ENCODE results near the gene DDN.

DDN gene

DNA sequence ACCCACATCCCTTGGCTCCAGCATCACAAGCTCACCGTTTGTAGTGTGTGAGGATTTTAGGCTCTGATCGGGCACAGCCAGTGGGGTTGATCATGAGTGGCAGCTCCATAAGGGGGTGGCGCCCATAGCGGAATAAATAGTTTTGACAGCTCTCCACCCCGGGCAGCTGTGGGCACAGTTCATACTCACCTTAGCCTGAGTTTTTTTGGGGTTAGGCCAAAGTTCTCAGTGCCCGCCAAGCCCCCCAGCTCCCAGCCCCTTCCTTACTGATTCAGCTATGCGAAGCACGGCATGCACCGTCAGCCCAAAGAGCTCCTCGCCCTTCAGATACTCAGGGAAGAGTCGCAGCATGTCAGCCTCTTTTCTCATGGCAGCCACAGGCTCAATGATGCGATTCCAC, 25.4 kb upstream of the DDN start:
- no peak overlapping the region for H3K4me3 Mint-ChIP-seq
- no peak overlapping the region for H3K27ac Mint-ChIP-seq
- H3K36me3 Mint-ChIP-seq (ENCODE audit: low read depth), result peaks cover 48% of the 10 kb centered on the region
- no peaks in the 10 kb centered on the region for H3K27me3 Mint-ChIP-seq
- peaks cover 5% of the 10 kb centered on the region for H3K4me1 Mint-ChIP-seq (ENCODE audit: low read depth)
- no peaks in the 10 kb centered on the region for H3K9me3 Mint-ChIP-seq

- Mint-ChIP-seq H3K9me3 (no peaks in the 10 kb centered on the region), H3K4me1 (ENCODE audit: low read depth) (peaks cover 12% of the 10 kb centered on the region), H3K27ac (no peak overlapping the region), H3K4me3 (no peak overlapping the region), H3K27me3 (no peaks in the 10 kb centered on the region), H3K36me3 (ENCODE audit: low read depth) (peaks cover 42% of the 10 kb centered on the region)
Observed at GRCh38 chr12:49023812-49024211, 24.6 kb upstream of the DDN start.

DNA sequence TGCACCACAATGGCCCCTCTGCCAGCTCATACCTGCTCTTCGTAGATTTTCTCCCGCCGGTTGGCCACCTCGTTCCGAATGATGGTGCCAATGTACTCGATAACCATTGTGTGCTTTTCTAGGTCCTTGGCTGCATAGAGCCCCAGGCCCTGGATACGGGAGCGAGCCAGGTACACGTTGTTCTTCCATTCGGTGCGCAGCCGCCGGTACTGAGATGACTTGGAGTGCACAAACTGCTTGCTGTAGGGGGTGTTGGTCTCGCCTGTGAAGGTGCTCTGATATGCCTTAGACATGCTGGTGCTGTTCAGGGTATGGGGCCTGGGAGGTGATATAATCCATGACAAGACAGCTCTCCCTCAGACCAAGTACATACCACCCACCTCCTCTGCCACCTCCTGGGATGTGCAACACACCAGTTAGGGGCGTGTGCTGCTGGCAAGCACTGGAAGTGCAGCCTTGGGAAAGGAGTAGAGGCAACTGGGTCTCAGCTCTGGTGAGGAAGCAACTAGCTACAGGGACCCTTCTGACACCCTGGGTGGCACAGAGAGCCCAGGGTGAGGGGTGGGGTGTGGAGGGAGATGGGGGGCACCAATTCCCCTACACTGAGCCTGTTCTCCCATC, 23.5 kb upstream of the DDN start:
- Mint-ChIP-seq H3K4me3 (no peak overlapping the region), H3K9me3 (no peaks in the 10 kb centered on the region), H3K4me1 (ENCODE audit: low read depth) (peaks cover 19% of the 10 kb centered on the region), H3K36me3 (ENCODE audit: low read depth) (peaks cover 31% of the 10 kb centered on the region), H3K27ac (no peak overlapping the region), H3K27me3 (no peaks in the 10 kb centered on the region)

DNA sequence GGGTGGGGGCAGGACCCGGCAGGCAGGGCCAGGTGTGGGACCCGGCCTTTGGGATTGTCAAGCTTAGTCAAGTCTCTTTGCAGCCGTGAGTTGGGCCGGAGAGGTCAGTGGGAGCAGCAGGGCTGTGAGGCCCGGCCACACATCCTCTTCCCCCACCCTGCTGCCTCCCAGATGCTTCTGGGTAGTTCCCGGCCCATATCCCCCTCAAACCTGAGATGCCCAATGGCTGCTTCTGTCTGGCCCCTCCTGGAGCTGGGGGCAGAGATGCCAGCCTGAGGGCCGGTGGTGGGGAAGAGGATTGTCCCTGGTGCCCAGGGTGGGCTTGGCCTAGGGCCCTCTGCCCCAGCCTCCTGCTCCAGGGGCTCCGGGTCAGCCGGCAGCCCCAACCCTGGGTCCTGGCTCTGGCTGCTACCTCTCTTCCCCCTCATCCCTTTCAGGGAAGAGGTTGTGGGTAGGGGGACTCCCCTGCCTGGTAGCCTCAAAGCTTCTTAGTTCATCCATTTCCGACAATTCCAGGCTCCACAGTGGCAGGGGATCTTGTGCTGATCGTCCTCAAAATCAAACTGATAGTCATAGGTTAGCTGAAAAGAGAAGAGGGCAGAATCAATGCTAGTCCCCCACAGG, 22.2 kb upstream of the DDN start:
- no peaks in the 10 kb centered on the region for H3K27me3 Mint-ChIP-seq
- no peaks in the 10 kb centered on the region for H3K9me3 Mint-ChIP-seq
- peaks cover 32% of the 10 kb centered on the region for H3K4me1 Mint-ChIP-seq (ENCODE audit: low read depth)
- H3K27ac Mint-ChIP-seq, result no peak overlapping the region
- peaks cover 28% of the 10 kb centered on the region for H3K36me3 Mint-ChIP-seq (ENCODE audit: low read depth)
- no peak overlapping the region for H3K4me3 Mint-ChIP-seq

DNA sequence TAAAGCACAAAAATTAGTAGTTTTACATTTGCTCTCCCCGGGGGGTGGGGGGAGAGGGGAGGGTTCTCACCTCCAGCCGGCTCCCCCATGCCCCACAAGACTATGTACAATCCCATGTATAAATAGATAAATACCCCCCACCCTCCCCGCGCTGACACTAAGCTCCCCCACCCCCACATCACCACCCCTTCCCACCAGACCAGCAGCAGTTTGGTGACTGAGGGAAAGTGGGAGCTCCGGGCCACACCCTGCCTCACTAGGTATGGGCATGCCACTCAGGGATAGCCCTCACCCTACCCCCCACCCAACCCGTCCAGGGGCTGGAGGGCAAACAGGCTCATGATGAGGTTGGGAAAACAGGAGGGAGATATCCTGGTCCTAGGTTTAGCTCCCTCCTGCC, 21.3 kb upstream of the DDN start:
- no peak overlapping the region for H3K4me3 Mint-ChIP-seq
- H3K27ac Mint-ChIP-seq, result no peak overlapping the region
- no peaks in the 10 kb centered on the region for H3K9me3 Mint-ChIP-seq
- peaks cover 27% of the 10 kb centered on the region for H3K36me3 Mint-ChIP-seq (ENCODE audit: low read depth)
- H3K4me1 Mint-ChIP-seq (ENCODE audit: low read depth), result peaks cover 38% of the 10 kb centered on the region
- no peaks in the 10 kb centered on the region for H3K27me3 Mint-ChIP-seq

DNA sequence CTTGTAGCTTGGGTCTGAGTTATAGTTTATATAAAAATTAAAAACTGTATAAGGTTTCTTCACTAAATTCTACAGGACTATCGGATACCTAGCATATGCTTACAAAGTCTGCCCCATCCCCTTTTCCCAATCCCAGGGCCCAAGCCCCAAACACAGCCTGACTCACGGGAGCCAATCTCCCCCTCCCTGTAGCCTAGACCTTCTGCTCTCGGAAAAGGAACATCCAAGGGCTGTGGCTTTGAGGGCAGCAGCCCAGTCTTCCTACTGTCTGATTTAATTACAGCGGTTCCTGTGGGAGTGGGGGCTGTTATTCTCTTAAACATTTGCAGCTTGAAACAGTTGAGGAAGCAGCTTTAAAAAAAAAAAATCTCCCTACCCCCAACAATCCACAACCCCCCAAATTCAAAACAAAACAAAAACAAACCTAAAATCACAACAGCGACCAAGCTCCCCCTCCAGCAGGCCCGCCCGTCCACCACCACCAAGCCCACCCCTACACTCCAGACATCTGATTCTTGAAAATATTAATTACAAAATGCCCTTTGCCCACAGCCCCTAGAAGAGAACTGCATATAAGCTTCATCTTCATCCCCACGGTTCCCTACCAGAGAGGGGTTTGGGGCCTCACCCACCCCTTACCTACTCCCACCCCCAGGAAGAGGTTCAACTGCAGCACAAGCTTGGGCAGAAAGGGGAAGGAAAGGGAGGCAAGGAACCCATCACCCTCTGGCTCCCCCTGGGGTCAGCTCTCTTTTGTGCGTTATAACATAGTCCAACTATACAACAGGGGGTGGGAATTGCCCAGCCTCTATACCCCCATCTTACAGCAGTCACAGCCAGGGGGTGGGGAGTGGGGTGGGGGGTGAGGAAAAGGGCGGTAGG, 20.5 kb upstream of the DDN start:
- peaks cover 30% of the 10 kb centered on the region for H3K36me3 Mint-ChIP-seq (ENCODE audit: low read depth)
- H3K27ac Mint-ChIP-seq, result peak overlapping the region; percentile 97
- H3K4me3 Mint-ChIP-seq, result peak overlapping the region; percentile 91
- H3K4me1 Mint-ChIP-seq (ENCODE audit: low read depth), result peaks cover 42% of the 10 kb centered on the region
- H3K27me3 Mint-ChIP-seq, result no peaks in the 10 kb centered on the region
- H3K9me3 Mint-ChIP-seq, result no peaks in the 10 kb centered on the region

DNA sequence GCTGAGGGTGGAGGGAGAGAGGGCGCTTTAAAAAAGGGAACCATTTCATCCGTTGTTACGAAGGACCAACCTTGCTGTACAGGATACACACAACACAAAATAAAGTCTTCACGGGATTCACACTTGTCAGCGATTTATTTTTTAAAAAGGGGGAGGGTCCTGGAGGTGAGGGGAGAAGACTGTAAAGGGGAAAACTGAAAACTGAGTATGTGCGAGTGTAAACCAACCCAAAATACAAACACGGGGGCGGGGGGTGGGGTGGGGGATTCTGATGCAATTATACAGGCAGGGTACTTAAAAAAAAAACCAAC, 19.9 kb upstream of the DDN start:
- H3K4me3 Mint-ChIP-seq, result peak overlapping the region; percentile 91
- H3K9me3 Mint-ChIP-seq, result no peaks in the 10 kb centered on the region
- peaks cover 30% of the 10 kb centered on the region for H3K36me3 Mint-ChIP-seq (ENCODE audit: low read depth)
- H3K4me1 Mint-ChIP-seq (ENCODE audit: low read depth), result peaks cover 42% of the 10 kb centered on the region
- H3K27ac Mint-ChIP-seq, result peak overlapping the region; percentile 97
- H3K27me3 Mint-ChIP-seq, result no peaks in the 10 kb centered on the region

DNA sequence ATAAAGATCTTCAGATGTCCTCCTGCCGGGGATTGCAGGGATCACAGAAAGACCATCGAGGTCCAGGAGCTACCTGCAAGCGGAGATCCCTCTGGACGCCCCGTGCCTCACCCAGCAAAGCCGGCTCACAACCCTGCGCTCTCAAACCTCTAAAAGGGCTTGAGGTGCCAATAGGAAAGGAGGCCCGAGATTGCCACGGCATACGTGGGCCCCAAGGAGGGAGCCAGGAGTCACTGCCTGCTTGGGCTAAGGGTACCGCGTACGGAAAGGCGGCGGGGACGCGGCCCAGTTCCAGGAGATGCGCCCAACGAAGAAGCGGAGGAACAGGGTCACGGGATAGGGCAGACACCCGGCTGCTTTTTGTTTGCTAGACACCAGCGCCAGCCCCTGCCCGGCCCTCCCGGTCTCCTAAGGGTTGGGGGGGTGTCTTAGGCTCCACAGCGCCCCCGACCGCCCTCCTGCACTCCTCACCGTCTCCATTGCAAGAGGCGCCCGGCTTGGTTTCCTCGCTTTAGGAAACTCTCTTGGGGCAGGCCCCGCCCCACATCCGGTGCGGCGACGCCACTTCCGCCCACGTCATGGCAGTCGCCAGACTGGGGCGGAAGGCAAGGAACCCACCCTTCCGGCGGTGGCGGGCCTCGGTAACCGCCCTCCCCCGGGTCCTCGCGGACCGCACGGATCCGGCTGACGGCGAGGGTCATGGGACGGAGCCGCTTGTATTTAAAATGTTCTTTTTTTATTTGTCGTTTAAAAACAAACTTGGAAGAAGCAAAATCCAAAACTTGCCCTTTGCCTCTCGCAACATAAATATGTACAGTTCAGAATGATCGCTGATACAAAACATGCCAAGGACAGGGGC, 19.3 kb upstream of the DDN start, which contains the start of gene PRKAG1:
TSS of gene PRKAG1 (minus strand) at position 516 of the 859 bp plus-strand sequence. CDS start at position 480, 36 bp downstream.
- H3K4me1 Mint-ChIP-seq (ENCODE audit: low read depth), result peaks cover 42% of the 10 kb centered on the region
- H3K27ac Mint-ChIP-seq, result peak within 1 kb of the TSS; percentile 97
- H3K27me3 Mint-ChIP-seq, result no peaks in the 10 kb centered on the region
- peak within 1 kb of the TSS; percentile 91 for H3K4me3 Mint-ChIP-seq
- peaks cover 30% of the 10 kb centered on the region for H3K36me3 Mint-ChIP-seq (ENCODE audit: low read depth)
- H3K9me3 Mint-ChIP-seq, result no peaks in the 10 kb centered on the region

GRCh38 chr12:49017891-49018260, 18.7 kb upstream of the DDN start:
- Mint-ChIP-seq H3K4me1 (ENCODE audit: low read depth) (peaks cover 42% of the 10 kb centered on the region), H3K27me3 (no peaks in the 10 kb centered on the region), H3K27ac (peak overlapping the region; percentile 97), H3K4me3 (peak overlapping the region; percentile 91), H3K36me3 (ENCODE audit: low read depth) (peaks cover 34% of the 10 kb centered on the region), H3K9me3 (no peaks in the 10 kb centered on the region)

DNA sequence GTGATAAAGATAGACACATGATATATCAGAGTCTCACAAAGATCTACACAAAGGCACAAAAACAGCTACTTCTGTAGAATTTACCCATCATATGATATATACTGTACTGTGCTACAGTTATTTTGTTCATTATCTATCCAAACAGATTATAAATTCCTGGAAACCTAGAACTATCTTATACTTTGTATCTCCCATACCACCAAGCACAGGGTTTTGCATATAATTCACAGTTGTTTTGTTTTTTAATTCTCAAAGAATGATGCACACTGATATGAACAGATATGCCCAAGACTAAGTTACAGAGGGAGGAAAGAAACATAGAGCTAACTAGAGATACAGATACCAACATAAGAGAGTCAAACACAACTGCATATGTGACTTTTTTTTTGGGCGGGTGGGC, 16.0 kb upstream of the DDN start:
- no peak overlapping the region for H3K4me3 Mint-ChIP-seq
- no peaks in the 10 kb centered on the region for H3K27me3 Mint-ChIP-seq
- peaks cover 42% of the 10 kb centered on the region for H3K4me1 Mint-ChIP-seq (ENCODE audit: low read depth)
- no peaks in the 10 kb centered on the region for H3K9me3 Mint-ChIP-seq
- no peak overlapping the region for H3K27ac Mint-ChIP-seq
- H3K36me3 Mint-ChIP-seq (ENCODE audit: low read depth), result peaks cover 45% of the 10 kb centered on the region

DNA sequence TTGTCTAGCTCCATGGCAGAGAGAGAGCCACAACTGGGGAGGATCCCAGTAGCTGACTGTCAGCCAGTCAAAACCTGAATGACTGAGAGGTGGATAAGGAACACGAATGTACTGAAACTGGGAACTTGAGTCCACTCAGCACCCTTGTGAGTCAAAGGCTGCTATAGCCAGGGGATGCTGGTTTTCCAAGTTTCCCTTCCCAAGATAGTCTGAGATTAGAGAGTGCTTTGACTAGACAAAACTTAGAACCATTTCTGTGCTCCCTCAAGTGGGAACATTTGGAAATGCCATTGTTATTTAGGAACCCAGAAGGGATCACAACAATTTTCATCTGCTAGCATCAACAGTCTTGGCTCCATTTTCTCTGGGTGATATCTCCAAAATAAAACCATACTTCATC, 15.4 kb upstream of the DDN start:
- peaks cover 38% of the 10 kb centered on the region for H3K4me1 Mint-ChIP-seq (ENCODE audit: low read depth)
- H3K36me3 Mint-ChIP-seq (ENCODE audit: low read depth), result peaks cover 50% of the 10 kb centered on the region
- no peak overlapping the region for H3K27ac Mint-ChIP-seq
- no peak overlapping the region for H3K4me3 Mint-ChIP-seq
- no peaks in the 10 kb centered on the region for H3K9me3 Mint-ChIP-seq
- H3K27me3 Mint-ChIP-seq, result no peaks in the 10 kb centered on the region

DNA sequence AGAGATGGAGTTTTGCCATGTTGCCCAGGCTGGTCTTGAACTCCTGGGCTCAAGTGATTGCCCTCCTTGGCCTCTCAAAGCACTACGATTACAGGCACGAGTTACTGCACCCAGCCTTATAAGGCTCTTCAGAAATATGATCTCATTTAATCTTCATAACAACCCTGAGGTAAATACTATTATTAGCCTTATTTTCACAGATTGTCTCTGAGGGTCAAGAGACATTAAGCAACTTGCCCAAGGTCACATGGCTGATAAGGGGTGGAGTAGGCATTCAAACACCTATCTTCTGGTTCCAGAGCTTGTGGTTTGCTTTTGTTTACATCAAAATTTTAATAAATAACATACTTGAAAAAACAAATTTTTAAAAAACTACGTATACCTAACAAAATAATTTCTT, 14.3 kb upstream of the DDN start:
- H3K4me3 Mint-ChIP-seq, result no peak overlapping the region
- peaks cover 60% of the 10 kb centered on the region for H3K36me3 Mint-ChIP-seq (ENCODE audit: low read depth)
- no peak overlapping the region for H3K27ac Mint-ChIP-seq
- H3K4me1 Mint-ChIP-seq (ENCODE audit: low read depth), result peaks cover 29% of the 10 kb centered on the region
- no peaks in the 10 kb centered on the region for H3K9me3 Mint-ChIP-seq
- H3K27me3 Mint-ChIP-seq, result no peaks in the 10 kb centered on the region

GRCh38 chr12:49012739-49013138, 13.6 kb upstream of the DDN start:
- Mint-ChIP-seq H3K9me3 (no peaks in the 10 kb centered on the region), H3K27ac (no peak overlapping the region), H3K36me3 (ENCODE audit: low read depth) (peaks cover 67% of the 10 kb centered on the region), H3K4me1 (ENCODE audit: low read depth) (peaks cover 24% of the 10 kb centered on the region), H3K27me3 (no peaks in the 10 kb centered on the region), H3K4me3 (no peak overlapping the region)

- Mint-ChIP-seq H3K27me3 (no peaks in the 10 kb centered on the region), H3K4me1 (ENCODE audit: low read depth) (peaks cover 3% of the 10 kb centered on the region), H3K9me3 (no peaks in the 10 kb centered on the region), H3K36me3 (ENCODE audit: low read depth) (peaks cover 70% of the 10 kb centered on the region), H3K27ac (no peak overlapping the region), H3K4me3 (no peak overlapping the region)
Observed at GRCh38 chr12:49010092-49010668, 11.0 kb upstream of the DDN start.

All from stimulated activated naive CD8-positive, alpha-beta T cell treated with anti-CD3 and anti-CD28 coated beads, Interleukin-15, Interleukin-2, amounts not matched to agents 100 ng/mL and 50 ng/mL, for 24 hours (primary cell).